Bronchial epithelial cell (primary cell): ENCODE data around the gene TMEM218. TPM values are rescaled to one million over a fixed set of nuclear protein-coding genes. Genes with fewer than 3 reads are reported as not detected.

ENCODE experiments used
- DNase-seq: peaks from one replicate; pipeline ENCODE4 v3.0.0-alpha.2; 2010; ENCODE audit warnings: low read depth
- FAIRE-seq: peaks from 2 replicates; lab custom pipeline; 2011; peaks lifted over from hg19 to GRCh38; lab: Jason Lieb, UNC
- H3K27me3 ChIP-seq: 2 replicates; pipeline ENCODE4 v1.5.1; 2011; ENCODE audit warnings: low read length; ENCODE audit not compliant: control insufficient read depth, insufficient read depth
- H3K36me3 ChIP-seq: 2 replicates; pipeline ENCODE4 v1.5.1; 2011; ENCODE audit warnings: low read length; ENCODE audit not compliant: control insufficient read depth, insufficient read depth
- H3K4me3 ChIP-seq: 2 replicates; pipeline ENCODE4 v1.5.1; 2011; ENCODE audit warnings: mild to moderate bottlenecking, low read depth, low read length, control low read depth
- total RNA-seq: library from RNA; depleted of rRNA; stranded (reverse); fragments of >200 nt; gene quantifications from 2 replicates; pipeline ENCODE4 v1.2.1, GENCODE V29; 2014
- TF ChIP-seq, protein P1 (sequence below): IDR thresholded peaks from 2 replicates; pipeline ENCODE4 v1.5.1; 2011; ENCODE audit warnings: mild to moderate bottlenecking, moderate library complexity, low read length, control low read depth, inconsistent platforms; ENCODE audit not compliant: insufficient read depth, severe bottlenecking

TMEM218 gene
- total RNA-seq, 1 donor from 2014 or later: 28.4 TPM

DNA sequence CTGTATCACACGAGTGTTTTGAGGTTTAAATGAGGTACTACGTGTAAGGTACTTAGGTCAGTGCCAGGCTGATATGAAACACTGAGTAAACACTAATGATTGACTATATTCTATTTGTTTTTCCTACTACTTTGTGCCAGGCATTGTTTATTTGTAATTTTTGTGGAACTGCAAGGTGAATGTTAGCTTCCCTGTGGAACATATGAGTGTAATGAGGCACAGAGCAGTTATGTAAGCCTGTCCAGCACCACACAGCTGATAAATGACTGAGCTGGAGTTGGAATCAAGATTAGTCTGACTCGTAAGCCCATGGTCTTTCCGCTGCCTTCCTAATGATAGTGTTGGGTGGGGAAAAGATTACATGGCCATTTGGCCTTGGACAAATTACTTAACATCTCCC, 42.4 kb downstream of the TMEM218 start:
- no peaks in the 10 kb centered on the region for H3K36me3 ChIP-seq
- FAIRE-seq: no peak
- H3K4me3 ChIP-seq: no peak overlapping the region
- no peaks in the 10 kb centered on the region for H3K27me3 ChIP-seq
- TF ChIP-seq, protein P1, sequence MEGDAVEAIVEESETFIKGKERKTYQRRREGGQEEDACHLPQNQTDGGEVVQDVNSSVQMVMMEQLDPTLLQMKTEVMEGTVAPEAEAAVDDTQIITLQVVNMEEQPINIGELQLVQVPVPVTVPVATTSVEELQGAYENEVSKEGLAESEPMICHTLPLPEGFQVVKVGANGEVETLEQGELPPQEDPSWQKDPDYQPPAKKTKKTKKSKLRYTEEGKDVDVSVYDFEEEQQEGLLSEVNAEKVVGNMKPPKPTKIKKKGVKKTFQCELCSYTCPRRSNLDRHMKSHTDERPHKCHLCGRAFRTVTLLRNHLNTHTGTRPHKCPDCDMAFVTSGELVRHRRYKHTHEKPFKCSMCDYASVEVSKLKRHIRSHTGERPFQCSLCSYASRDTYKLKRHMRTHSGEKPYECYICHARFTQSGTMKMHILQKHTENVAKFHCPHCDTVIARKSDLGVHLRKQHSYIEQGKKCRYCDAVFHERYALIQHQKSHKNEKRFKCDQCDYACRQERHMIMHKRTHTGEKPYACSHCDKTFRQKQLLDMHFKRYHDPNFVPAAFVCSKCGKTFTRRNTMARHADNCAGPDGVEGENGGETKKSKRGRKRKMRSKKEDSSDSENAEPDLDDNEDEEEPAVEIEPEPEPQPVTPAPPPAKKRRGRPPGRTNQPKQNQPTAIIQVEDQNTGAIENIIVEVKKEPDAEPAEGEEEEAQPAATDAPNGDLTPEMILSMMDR: no peak
- DNase-seq: peak; percentile 55

DNA sequence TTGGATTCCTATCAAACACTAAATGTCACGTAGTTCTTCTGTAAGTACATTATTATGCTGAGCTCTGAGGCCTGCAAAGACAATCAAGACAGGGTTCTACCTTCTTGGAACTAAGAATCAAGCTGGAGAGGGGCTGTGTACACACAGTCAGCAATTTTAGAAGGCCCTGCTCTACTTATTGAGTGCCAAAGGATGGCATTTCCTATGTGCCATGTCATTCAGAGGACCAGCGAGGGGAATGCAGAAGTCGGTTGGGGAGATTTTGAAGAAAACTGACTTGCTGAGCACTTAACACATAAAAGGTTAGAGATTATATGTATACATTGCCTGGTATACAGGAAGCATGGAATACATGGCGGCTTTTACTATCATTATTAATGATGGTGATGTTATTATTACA, 43.1 kb downstream of the TMEM218 start:
- H3K27me3 ChIP-seq: no peaks in the 10 kb centered on the region
- FAIRE-seq: no peak
- H3K4me3 ChIP-seq: no peak overlapping the region
- no peak for DNase-seq
- H3K36me3 ChIP-seq: no peaks in the 10 kb centered on the region
- TF ChIP-seq, protein P1: no peak

DNA sequence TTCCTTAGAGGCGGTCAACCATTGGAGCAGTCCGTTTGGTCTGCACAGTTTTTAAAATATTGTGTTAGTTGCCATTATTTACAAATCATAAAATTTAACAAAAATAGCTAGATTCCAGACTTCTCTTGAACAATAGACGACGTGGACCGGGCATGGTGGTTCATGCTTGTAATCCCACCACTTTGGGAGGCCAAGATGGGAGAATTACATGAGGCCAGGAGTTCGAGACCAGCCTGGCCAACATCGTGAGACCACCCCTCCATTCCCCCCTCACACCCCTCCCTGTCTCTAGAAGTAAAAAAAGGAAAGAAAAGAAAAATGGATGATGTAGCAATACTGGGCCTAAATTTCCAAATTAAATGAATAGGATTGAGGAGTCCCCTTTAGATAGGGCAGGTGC, 47.4 kb downstream of the TMEM218 start:
- H3K4me3 ChIP-seq: peak overlapping the region; percentile 72
- DNase-seq: no peak
- FAIRE-seq: no peak
- H3K27me3 ChIP-seq: no peaks in the 10 kb centered on the region
- H3K36me3 ChIP-seq: no peaks in the 10 kb centered on the region
- TF ChIP-seq, protein P1: no peak

DNA sequence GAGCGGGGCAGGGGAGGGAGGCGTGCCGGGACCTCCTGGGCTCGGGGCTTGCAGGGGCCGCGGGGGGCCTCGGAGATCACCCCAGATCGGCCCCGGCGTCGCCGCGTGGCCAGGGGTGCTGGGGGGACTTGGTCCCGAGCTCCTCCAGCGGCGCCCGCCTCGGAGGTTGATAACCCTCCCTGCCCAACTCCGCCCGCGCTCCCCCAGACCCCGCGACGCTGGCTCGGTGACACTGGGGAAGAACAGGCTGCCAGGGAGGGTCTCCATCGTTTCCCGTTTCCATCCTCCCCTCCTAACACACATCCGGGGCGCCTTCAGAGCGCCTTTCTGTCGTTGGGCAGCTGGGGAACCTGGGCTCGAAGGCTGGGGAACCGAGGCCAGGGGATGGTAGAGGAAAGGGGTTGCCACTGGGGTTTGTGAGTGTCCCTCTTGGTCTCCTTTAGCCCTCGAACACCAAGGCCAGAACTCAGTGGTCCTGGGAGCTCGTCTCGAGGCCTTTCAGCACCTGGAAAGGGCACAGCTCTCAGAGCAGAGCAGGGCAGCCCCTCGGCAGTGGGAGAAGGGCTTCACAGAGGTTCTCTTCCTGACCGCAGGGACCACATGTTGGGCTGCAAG, 47.9 kb downstream of the TMEM218 start:
- no peak for FAIRE-seq
- TF ChIP-seq, protein P1: no peak
- DNase-seq: no peak
- Histone ChIP-seq H3K4me3 (peak overlapping the region; percentile 72), H3K27me3 (no peaks in the 10 kb centered on the region), H3K36me3 (no peaks in the 10 kb centered on the region)

DNA sequence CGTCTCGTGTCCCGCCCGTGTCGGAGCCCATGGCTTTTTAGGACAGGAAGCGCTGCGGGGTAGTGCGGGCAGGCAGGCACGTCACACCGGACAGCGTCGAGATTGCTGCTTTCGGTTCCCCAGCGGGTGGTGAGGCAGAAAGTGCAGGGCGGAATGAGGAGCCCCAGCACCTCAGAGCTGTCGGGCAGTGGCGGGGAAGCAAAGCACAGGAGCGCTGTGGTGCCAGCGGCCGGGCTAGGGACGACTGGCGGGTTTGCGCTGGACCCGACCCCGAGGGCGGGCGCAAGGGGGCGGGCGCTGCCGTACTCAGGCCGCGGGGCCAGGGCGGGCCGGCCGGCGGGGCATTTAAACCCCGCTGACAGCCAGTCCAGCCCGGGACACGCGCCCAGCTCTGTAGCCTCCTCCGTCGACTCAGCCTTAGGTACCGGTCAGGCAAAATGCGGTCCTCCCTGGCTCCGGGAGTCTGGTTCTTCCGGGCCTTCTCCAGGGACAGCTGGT, 48.4 kb downstream of the TMEM218 start, which contains the start of gene SLC37A2:
Gene SLC37A2, plus strand, starts transcription at position 375 of the 498 bp plus-strand sequence. Its CDS starts 63 bp downstream, at position 438.
- DNase-seq (peak; percentile 64), FAIRE-seq (no peak)
- H3K36me3 ChIP-seq: no peaks in the 10 kb centered on the region
- H3K27me3 ChIP-seq: no peaks in the 10 kb centered on the region
- TF ChIP-seq, protein P1: peak; percentile 26
- H3K4me3 ChIP-seq: peak within 1 kb of the TSS; percentile 72
